Thoracic aorta (tissue), 2 donors: ENCODE measurements around the gene BHLHE41. TPM values are rescaled to one million over a fixed set of nuclear protein-coding genes. Genes with fewer than 3 reads are reported as not detected.

Source experiments
- ATAC-seq: fragments of 150-250 bp; one replicate; pipeline ENCODE4 v1.8.0; 2017; ENCODE audit warnings: low read depth; ENCODE audit not compliant: insufficient number of reproducible peaks, low FRiP score
- DNase-seq: peaks from one replicate; pipeline ENCODE4 v3.0.0-alpha.2; 2020; ENCODE audit warnings: low spot score
- H3K27ac ChIP-seq, 2 donors: fragments of 200-600 bp; sonication (generic); 1 replicate in 1 of 2; 2 replicates in 1 of 2; pipeline ENCODE4 v1.5.1; 2016; ENCODE audit warnings: mild to moderate bottlenecking in 2 of 2, moderate library complexity in 2 of 2
- H3K27me3 ChIP-seq: fragments of 200-600 bp; sonication (generic); replicated peaks from 2 replicates; pipeline ENCODE4 v1.6.0; 2016; ENCODE audit warnings: mild to moderate bottlenecking; ENCODE audit not compliant: insufficient read depth
- H3K36me3 ChIP-seq: fragments of 200-600 bp; sonication (generic); one replicate; pipeline ENCODE4 v1.5.1; 2016
- H3K4me1 ChIP-seq, 2 donors: fragments of 200-600 bp; sonication (generic); 1 replicate in 1 of 2; 2 replicates in 1 of 2; pipeline versions ENCODE4 v1.5.1 to v1.6.0; 2016; ENCODE audit warnings: low read depth in 2 of 2, mild to moderate bottlenecking in 1 of 2; ENCODE audit not compliant: control insufficient read depth in 1 of 2
- H3K4me3 ChIP-seq: fragments of 200-600 bp; sonication (generic); 2 replicates; pipeline ENCODE4 v1.5.1; 2016; ENCODE audit warnings: mild to moderate bottlenecking
- H3K9me3 ChIP-seq: fragments of 200-600 bp; sonication (generic); 2 replicates; pipeline ENCODE4 v1.5.1; 2016
- total RNA-seq, 2 donors: library from RNA; depleted of rRNA; stranded (reverse); fragments of >200 nt; gene quantifications; one replicate each; pipeline versions ENCODE4 v1.1.0 to v1.2.3, GENCODE V29; 2016
- TF ChIP-seq, protein P1 (sequence below): fragments of 200-600 bp; sonication (generic); IDR thresholded peaks from one replicate; pipeline ENCODE4 v1.5.1; 2019; ENCODE audit warnings: antibody characterized with exemption

Gene BHLHE41
- 10 to 100 TPM in 1 of 2 donors, 1 to 10 TPM in 1; 7.5 to 29.8 TPM for total RNA-seq

DNA sequence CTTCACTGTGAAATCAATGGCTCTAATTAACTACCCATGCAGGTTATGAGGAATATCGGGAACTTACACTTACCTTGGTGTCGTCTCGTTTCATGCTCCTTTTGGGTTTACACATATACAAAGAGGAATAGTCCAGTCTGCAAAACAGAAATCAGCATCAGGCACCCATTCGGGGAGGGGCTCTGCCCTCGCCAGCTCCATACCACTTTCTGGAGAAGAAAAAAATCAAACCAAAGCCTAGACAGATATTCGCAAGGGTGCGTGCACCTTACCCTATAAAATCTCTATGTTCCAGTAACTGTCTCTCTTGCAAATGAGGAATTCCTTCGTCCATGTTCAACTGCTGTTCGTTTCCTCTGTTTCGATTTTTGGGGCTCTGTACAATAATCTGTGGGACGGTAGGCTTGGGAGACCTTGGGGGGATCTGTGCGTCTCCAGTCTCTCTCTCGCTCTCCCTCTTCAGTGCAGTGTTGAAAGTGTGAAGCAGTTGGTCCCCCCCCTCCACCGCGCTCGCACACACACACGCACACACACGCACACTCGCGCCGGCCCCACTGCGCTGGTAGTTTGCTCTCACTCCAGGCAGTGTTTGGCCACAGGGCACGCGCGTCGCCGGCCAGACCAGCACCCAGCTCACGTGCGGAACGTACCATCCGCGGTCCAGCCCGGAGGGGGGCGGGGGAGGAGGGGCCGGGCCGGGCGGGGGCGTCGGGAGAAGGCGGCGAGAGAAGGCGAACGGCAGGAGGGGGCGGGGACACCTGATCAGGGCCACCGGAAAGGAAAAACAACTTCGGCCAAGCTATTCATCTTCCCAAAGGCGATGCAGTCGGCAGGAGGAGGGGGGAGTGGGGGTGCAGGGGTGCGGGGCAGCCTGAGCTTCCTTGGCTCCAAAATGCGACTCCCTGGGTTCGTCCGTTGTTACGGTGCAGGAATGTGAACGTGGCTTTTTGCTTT, at the start of gene BHLHE41:
TSS of gene BHLHE41 (minus strand) at position 592 of the 954 bp plus-strand sequence. CDS start at position 334, 258 bp downstream.
- Histone ChIP-seq H3K4me1 (peaks cover 5 to 27% of the 10 kb centered on the region in 2 donors), H3K27me3 (no peaks in the 10 kb centered on the region), H3K4me3 (peak within 1 kb of the TSS; percentile 91), H3K27ac (peak within 1 kb of the TSS; percentile 99 to 100), H3K9me3 (no peaks in the 10 kb centered on the region), H3K36me3 (no peaks in the 10 kb centered on the region)
- DNase-seq (peak; percentile 21), ATAC-seq (no peak)
- TF ChIP-seq, protein P1, sequence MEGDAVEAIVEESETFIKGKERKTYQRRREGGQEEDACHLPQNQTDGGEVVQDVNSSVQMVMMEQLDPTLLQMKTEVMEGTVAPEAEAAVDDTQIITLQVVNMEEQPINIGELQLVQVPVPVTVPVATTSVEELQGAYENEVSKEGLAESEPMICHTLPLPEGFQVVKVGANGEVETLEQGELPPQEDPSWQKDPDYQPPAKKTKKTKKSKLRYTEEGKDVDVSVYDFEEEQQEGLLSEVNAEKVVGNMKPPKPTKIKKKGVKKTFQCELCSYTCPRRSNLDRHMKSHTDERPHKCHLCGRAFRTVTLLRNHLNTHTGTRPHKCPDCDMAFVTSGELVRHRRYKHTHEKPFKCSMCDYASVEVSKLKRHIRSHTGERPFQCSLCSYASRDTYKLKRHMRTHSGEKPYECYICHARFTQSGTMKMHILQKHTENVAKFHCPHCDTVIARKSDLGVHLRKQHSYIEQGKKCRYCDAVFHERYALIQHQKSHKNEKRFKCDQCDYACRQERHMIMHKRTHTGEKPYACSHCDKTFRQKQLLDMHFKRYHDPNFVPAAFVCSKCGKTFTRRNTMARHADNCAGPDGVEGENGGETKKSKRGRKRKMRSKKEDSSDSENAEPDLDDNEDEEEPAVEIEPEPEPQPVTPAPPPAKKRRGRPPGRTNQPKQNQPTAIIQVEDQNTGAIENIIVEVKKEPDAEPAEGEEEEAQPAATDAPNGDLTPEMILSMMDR = no peak

DNA sequence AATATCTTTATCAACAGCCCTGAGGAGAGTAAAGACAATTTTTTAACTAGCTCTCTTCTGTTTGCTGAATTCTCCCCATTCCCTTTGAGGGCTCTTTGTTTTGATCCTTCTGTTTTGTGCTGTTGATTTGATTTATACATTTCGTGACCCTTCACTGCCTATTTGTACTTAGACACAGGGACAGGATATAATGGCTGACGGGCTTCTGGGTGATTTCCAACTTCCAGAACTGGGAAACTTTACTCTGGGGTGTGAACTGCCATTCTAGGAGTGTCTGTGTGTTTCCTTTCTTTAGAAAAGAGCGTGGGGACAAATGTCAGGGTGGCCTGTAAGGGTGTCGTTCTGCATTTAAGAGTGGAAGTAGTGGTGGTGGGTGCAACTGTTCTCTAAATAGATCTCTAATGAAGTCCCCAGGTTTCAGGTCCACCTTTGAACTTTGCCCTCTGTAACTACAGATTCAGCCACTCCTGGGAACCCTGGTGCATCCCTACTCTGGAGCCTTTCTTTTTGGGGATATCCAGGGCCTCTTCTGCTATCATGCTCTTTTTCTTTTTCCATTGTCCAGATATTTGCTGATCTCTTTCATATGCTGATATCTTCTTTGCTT, 48.2 kb upstream of the BHLHE41 start:
- ATAC-seq (no peak), DNase-seq (no peak)
- TF ChIP-seq, protein P1 = no peak
- Histone ChIP-seq H3K4me1 (no peaks in the 10 kb centered on the region), H3K27ac (no peak overlapping the region), H3K4me3 (no peak overlapping the region), H3K36me3 (no peaks in the 10 kb centered on the region), H3K9me3 (no peaks in the 10 kb centered on the region), H3K27me3 (no peaks in the 10 kb centered on the region)

DNA sequence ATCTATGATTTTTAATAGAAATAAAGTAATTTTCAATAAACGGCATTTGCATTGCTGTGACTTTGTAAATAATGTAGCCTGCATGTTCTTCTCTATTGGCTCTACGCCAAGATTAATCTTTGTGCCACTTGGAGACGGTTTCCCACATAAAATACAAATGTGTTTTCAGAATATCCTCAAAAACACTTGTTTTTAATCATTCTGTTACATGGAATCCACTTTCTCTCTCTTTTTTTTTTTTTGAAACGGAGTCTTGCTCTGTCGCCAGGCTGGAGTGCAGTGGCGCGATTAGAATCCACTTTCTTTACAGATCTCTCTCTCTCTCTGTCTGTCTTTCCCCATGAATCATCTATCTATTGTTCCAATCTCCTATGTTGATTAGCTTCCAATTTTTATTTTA, 47.7 kb upstream of the BHLHE41 start:
- Histone ChIP-seq H3K4me3 (no peak overlapping the region), H3K36me3 (no peaks in the 10 kb centered on the region), H3K27me3 (no peaks in the 10 kb centered on the region), H3K27ac (no peak overlapping the region), H3K4me1 (no peaks in the 10 kb centered on the region), H3K9me3 (no peaks in the 10 kb centered on the region)
- TF ChIP-seq, protein P1 = no peak
- DNase-seq (no peak), ATAC-seq (no peak)

DNA sequence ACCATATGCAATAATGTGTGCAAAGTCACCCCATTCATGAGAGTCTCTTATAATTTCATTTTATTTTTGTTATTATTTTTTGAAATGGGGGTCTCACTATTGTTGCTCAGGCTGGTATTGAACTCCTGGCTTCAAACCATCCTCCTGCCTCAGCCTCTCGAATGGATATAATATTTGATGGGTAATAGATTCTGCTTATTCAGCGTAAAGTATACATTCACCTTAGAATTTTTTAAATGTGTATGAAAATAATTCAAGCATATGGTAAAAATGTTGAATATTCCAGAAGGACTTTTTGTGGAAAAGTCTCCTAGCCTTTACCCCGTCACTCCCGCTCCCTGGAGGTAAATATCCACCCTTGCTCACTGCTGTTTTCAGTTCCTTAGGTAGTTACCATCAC, 47.2 kb upstream of the BHLHE41 start:
- H3K27me3 ChIP-seq = no peaks in the 10 kb centered on the region

DNA sequence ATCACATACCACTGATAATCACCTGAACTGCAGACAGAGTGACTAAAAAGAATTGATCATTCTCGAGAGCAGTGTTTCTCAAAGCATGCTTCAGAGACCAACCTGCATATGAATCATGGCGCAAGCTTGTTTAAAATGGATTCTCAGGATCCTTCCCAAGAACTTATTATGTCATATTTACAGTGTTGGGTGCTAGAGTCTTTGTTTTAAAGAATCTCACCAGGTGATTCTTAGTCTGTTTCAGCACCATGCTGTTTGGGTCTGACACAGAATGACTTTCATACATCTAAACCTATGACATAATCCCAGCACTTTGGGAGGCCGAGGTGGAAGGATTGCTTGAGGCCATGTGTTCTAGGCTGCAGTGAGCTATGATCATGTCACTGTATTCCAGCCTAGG, 39.3 kb upstream of the BHLHE41 start:
- DNase-seq (no peak), ATAC-seq (no peak)
- Histone ChIP-seq H3K4me3 (no peak overlapping the region), H3K9me3 (no peaks in the 10 kb centered on the region), H3K27me3 (no peaks in the 10 kb centered on the region), H3K27ac (no peak overlapping the region), H3K36me3 (no peaks in the 10 kb centered on the region), H3K4me1 (no peaks in the 10 kb centered on the region)
- TF ChIP-seq, protein P1 = no peak

More for the DNA sequence above, 47.2 kb upstream of the BHLHE41 start:
- no peak for DNase-seq
- Histone ChIP-seq H3K9me3 (no peaks in the 10 kb centered on the region), H3K27ac (no peak overlapping the region), H3K4me1 (no peaks in the 10 kb centered on the region), H3K36me3 (no peaks in the 10 kb centered on the region), H3K4me3 (no peak overlapping the region)
- no peak for ATAC-seq
- TF ChIP-seq, protein P1 = no peak
